Activated T-cell treated with anti-CD3 and anti-CD28 coated beads for 24 hours (primary cell): ENCODE results near the gene PACSIN1.
"Not testable (repeated sequence)": the region's sequence is repeated elsewhere in the genome, so short reads cannot be mapped to it uniquely, and the experiment has no call there.

Source experiments
- DNase-seq: peaks from one replicate; pipeline ENCODE4 v3.0.0-alpha.2; 2020; ENCODE audit warnings: low read depth

Gene PACSIN1

DNA sequence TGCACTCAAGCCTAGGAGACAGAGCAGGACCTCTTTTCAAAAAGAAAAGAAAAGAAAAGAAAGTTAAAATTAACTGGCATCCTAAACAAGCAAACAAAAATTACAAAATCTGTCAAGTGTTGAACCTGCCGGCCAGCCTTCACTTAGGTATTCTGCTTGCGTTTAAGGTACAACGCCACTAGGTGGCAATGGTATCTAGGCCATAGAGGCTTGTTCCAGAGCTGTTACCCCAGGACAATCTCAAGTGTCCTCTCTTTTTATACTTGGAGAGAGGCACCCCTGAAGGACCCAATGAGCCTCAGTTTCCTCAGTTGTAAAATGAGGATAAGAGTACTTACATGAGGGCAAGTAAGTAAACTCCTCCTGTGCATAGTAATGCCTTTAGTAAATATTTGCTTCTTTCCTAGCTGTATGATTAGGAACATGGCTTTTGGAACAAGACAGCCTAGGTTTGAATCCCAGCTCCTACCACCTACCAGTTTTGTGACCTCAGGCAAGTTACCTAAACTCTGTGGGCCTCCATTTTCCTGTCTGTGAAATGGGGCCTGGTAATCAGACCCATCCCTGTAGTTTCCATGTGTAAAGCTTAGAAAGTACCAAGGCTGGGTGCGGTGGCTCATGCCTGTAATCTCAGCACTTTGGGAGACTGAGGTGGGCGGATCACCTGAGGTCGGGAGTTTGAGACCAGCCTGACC lies 5.8 kb upstream of the PACSIN1 start:
- peak; percentile 47 for DNase-seq

DNA sequence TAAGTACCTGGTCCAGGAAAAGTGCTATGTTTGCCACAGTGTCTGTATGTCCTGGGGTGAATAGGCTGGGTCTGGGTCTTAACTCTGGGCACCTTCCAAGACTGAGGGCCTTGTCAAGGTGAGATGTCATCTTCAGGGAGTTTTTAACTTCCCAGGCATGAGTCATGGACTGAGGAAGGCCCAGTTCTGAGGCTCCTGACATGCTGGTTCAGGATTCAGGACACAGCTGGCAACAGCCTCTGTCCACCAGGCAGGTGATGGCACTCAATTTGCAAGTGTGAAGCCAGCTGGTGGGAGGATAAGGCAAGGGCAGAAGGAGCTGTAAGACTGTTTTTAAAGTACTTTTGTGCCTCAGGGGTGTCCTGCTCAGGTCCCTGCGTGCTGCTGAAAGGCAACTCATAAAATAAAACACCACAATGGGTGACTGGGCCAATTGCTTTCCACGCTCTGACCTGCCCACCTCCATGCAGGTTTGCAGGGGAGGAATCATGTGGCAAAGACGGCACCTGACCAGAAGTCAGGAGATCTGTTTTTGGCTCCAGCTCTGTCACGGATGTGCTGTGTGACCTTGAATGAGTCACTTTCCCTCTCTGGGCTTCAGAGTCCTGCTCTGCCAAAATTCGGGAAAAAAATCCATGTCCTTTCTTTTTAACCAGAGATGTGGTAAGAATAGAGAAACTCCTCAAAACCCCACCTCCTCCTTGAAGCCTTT lies 4.9 kb upstream of the PACSIN1 start:
- DNase-seq: no peak

DNA sequence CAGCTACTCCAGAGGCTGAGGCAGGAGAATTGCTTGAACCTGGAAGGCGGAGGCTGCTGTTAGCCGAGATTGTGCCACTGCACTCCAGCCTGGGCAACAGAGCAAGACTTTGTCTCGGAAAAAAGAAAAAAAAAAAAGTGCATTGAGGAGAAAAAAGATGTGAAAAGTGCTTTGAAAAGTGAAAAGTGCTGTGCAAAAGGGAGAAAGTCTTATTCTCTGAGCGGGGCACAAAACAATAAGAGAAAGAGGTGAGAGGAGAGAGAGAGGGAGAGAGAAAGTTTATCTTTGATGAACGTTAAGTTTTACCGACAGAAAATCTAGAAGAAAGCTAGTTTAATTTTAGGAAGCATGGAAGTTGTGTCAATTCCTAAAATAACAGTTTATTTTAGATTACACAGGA lies 3.9 kb upstream of the PACSIN1 start:
- DNase-seq: no peak

DNA sequence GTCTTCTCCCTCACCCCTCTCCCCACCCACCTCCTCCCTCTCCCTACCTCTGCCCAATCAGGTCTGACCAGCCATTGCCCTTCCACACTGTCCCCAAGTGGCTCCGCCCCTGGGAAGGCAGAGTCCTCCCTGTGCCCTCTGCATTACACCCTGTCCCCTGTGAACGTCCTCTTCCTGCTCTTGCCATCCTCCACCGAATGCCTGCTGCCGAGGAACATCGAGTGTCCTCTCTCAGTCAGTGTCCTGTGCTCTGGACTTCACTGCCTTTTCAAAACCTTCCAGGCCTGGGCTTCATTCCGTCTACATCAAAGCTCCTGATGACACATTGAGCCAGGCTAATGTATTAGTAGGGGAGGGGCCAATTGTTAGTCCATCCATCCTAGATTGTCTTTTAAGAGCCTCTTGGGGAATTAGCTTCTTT lies 3.3 kb upstream of the PACSIN1 start:
- no peak for DNase-seq

DNA sequence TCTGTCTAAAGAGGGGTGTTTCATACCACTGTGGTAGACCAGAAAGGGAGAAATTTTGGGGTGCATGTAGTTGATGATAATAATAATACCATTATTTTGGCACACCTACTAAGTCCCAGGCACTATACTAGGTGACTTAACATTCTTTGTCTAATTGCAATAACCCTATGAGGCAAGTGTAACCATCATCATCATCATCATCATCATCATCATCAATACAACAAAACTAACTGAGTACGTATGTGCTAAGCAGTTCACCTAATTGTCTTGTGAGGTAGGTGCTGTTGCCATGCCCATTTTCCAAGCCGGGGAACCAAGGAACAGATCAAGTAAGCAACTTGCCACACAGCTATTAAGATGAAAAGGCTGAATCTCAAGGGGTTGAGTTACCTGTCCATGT lies 2.6 kb upstream of the PACSIN1 start:
- no peak for DNase-seq

DNA sequence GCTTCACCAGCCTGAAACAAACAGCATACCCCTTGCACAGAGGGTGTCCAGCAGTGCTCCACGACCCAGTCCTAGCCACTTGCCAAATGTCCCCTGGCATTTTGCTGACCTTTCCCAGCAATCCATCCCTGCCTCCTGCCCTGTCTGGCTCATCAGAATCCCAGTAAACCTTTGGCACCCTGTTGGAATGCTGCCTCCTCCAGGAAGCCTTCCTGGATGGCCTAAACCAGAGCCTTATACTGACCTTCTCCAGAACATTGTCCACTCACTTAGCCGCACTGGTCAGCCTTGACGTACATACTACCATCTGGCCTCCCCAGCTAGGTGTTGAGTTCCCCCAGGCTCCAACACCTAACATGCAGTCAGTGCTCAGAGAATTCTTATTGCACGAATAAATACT lies 2.0 kb upstream of the PACSIN1 start:
- DNase-seq: no peak

DNA sequence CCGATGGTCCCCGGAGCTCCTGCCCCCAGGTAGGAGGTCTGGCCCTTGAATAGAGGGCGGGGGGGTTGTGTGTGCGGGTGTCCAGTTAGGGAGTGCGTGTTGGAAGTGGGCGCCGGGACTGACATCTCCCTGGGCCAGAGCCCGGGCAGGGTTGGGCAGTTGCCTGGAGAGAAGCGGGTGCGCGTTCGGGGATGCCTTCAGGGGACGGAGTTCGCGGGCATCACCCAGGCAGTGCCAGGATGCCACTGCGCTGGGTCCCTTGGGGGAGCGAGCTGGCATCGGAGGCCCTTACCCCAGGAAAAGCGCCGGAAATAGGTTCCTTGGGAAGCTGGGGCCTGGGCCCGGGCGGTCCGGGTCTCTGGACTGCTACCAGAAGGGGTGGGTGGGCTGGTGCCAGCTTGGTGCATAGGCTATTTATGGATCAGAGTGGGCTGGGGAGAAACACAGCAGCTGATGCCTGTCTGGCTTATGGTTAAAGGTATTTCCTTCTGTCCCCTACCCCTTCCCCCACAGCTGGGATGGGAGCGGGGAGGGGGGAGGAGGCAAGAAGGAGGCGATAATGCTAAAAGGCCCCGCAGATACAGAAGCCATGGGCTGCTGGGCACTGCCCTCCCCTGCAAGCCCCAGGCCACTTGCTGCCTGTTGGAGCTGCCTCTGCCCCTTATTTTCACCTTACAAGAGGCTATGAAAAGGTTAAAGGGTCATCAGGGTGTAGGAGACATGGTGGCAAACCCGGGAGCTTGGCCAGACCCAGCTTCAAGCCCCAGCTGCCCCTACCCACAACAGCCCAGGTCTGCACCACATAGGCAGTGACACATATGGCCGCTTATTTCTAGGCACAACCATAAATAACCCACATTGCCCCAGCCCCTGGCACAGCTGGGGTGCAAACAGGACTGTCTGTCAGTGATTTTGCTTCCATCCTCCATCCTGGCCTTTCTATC lies 638 bp downstream of the PACSIN1 start:
- no peak for DNase-seq

DNA sequence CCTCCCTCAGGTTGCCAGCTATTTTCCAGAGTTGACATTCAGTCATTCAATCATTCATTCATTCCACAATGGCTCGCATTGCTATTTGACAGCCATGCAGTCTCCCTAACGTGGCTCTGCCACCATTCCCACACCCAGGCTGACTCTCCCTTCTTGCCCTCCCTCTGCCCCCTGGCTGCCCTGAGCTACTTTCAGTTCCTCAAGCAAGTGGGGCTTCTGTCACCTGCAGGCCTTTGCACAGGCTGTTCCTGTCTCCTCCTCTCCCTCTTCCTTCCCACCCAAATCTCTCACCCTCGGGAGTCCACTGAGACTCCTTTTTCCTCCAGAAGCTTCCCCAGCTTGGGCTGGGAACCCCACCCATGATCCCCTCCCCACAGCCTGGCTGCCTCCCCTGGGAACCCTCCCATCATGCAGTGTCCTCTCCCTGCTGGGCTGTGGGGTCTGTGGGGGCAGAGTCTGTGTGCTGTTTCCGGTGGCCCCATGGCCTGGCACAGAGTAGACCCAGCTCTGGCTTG lies 2.6 kb downstream of the PACSIN1 start:
- no peak for DNase-seq

DNA sequence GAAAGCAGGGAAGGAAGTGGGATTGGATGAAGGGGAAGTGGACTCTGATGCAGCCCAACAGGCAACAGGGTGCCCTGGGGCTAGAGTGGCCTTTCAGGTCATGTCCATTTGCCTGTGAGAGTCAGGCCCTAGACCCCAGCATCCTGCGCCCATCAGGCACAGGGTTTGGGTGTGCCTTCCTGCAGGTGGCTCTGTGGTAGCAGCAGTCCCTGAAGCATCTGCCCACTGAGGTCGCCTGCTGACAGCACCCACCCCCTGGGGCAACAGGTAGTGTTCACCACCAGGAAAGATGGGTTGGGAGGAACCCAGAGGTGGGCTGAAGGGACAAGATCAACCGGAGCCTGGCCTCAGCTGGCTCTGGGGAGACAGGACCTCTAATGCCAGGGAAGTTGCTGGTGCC lies 3.6 kb downstream of the PACSIN1 start:
- no peak for DNase-seq

DNA sequence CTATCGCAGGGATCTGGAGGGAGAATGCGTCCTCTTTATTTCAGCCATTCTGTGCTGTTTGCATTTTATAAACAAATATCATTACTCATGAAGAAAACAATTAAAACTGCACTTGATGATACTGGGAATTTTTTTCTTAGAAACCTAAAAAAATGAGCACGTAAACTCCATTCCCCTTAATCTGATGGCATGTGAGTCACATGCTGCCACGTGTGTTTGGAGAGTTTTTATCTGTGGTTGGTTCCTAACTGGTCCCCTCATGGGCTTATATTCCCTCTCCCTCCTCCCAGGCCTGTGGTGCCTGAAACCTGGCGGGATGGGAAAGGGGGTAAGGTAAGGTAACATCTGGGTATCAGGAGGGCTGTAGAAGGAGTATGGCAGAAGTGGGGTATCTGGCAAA lies 6.5 kb downstream of the PACSIN1 start:
- DNase-seq: no peak

DNA sequence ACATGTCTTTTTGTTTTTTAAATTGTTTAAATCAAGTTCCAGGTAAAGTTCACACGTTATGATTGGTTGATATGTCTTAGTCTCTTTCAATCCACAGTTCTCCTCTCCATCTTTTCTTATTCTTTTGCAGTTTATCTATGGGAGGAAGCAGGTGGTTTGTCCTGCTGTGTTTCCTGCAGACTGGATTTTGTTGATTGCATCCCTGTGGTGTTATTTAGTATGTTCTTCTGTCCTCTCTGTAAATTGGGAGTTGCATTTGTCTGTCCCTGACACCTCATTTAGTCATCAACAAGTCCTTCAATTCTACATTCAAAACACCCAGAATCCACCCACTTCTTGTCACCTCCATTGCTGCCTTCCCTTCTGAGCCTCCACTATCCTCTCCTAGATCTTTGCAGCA lies 8.1 kb downstream of the PACSIN1 start:
- DNase-seq: no peak

DNA sequence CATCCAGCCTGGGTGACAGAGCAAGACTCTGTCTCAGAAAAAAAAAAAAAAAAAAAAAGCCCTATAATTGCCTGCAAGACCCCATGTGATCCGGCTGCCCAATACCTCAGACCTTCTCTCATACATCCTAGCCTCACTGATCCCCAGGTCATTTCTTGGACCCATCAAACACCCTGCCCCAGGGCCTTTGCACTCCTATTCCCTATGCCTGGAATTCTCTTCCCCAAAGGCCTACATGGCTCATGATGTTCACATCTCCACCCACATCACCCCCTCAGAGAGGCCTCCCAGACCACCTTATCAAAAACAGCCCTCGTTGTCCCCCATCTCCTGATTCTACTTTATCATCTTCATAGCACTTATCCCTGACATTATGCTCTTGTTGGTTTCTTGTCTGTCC lies 8.9 kb downstream of the PACSIN1 start:
- no peak for DNase-seq

DNA sequence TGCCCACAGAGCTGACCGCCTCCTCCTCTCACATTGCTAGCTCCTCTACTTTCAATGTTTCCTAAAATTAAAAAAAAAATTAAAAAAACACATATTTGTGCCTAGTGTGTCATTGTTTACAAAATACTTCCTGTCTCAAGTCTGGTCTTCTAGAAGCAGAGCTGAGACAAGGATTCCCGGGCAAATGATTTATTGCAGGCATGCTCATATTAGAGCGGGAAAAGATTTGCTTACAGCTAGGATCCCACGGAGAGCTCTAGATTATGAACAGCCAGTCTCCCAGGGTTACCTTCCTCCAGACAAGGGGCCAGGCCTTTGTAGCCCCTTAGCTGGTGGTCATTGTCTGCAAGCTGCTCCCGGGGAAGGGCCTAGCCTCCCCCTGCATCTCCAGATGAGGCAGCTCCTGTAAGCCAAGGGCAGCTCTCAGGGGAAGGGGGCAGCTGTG lies 9.4 kb downstream of the PACSIN1 start:
- no peak for DNase-seq

DNA sequence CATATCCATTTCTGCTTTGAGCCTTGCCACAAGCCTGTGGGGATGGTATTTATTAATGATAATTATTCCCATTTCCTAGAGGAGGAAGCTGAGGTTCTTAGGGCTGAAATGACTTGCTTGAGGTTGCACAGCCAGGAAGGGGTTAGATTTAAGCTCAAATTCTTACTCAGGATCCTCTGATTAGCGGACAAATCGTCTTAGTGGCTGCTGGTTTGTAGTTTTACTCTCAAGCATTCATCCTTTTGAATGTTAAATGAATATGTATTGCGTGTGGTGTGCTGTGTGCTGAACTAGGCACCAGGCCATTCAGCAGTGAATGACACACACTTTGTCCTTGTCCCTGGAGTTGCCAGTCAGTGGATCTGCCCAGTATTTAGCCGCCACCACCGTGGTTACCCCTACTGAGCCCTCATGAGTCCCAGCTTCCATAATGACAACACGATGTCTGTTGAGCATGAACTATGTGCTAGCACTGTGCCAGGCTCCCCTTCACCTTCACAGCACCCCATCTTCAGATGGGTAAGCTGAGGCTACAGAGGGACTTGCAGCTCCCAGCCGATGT lies 10.0 kb downstream of the PACSIN1 start:
- DNase-seq: no peak

DNA sequence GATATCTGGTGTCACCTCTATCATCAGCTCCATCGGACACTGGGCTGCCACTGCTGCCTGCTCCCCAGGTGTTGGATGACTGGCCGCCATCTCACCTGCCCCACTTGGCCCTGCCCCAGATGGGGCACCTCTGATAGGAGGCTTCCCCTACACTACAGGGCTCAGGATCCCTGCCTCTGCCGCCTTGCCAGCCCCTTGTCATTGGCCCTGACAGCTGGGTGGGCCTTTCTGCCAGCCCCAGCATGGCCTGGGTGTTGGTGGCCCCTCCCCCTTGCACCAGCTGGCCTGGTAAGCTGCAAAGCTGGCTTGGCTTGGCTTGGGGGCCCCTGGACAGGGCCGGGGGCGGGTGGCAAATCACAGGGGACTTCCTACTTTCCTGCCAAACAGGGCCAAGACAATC lies 10.6 kb downstream of the PACSIN1 start:
- DNase-seq: no peak

DNA sequence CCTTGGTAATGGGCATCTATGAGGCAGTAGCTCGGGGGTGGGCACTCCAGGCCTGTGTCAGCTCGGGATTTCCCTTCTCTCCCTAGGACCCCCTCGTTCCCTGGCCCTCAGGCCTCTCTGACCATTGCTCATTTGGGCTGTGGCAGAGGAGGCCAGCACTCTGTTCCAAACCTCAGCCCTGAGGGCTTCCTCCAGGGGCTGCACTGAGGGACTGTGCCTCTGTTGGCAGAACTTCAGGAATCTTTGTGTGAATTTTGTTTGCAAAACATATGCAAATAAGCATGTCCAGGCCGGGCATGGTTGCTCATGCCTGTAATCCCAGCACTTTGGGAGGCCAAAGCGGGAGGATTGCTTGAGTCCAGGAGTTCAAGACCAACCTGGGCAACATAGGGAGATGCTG lies 11.0 kb downstream of the PACSIN1 start:
- no peak for DNase-seq

DNA sequence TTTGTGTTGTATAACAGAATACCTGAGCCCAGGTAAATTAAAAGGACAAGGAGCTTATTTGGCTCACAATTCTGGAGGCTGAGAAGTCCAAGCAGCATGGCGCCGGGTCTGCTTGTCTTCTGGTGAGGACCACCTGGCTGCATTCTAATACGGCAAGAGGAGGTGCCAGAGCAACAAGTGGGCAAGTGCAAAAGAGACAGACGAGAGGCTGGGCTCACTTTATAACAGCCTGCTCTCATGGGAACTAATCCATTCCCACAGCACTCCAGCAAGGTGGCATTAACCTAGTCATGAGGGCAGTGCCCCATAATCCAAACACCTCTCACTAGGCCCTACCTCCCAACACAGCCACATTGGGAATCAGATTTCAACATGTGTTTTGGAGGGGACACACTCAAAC lies 12.9 kb downstream of the PACSIN1 start:
- DNase-seq: no peak

DNA sequence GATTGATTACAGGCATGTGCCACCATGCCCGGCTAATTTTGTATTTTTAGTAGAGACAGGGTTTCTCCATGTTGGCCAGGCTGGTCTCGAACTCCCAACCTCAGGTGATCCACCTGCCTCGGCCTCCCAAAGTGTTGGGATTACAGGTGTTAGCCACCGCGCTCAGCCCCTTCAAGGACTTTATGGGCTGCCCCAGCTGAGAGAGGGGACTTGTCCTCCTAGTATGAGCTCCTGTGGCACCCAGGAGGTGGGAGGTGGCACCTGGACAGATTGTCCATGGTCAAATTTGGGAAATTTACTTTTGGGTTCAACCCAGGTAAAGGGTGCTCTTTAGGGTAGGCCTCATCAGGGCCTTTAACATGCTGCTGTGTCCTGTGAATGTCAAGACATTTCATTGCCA lies 17.9 kb downstream of the PACSIN1 start:
- DNase-seq: not testable (repeated sequence)

DNA sequence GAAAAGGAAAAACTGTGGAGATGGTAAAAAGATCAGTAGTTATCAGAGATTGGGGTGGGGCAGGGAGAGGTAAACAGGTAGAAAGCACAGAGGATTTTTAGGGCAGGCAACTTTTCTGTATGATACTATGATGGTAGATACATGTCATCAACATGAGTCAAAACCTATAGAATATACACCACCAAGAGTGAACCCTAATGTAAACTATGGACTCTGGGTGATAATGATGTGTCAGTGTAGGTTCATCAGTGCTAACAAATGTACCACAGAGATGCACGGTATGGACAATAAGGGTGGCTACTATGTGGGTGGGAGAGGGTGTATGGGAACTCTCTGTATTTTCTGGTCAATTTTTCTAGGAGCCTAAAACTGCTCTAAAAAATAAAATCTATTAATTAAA lies 18.5 kb downstream of the PACSIN1 start:
- DNase-seq: no peak

DNA sequence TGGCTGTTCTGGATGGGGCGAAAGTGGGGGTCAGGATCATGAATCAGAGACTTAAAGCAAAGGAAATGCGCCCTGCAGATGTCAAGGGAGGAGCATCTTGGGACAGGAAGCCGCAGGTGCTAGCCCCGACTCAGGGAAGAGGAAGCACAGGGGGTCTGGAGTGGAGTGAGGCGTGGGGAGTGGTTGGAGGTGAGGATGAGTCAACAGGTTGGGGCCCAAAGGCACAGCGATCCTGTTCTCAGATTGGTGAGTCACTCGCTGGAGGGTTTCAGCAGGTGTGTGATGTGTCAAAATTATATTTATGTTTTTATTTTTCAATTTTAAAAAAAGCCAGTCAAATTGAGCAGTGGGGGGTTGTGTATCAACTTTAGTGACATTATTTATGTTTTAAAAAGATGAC lies 19.0 kb downstream of the PACSIN1 start:
- DNase-seq: peak; percentile 63

DNA sequence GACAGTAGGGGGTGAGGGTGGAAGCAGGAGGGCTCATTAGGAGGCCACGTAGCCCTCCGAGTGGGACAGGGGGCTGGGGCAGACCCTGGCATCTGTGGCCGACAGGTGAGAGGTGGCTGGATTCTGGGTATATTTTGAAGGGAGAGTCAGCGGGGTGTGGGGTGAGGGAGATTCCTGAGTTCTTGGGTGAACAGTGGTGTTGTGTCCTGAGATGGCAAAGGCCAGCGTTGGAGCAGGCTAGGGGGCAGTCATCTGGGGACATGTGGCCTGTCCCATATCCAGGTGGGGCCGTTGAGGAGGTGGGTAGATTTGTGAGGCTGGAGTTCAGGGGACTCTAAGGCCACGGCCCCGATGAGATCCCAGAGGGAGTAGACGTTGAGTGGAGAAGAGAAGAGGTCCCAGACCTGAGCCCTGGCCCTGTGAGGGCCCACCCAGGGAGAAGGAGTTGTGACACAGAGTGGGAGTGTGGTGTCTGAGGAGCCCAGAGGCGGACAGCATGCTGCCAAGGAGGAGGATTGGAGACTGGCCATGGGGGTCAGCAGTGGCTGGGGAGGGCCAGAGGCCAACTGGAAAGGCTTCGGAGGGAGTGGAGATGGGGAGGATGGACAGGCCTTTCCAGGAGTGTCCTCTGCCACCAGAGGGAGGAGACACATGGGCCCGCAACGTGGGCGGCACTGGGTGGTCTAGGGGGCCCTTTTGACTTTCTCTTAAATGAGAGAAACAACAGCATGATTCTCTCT lies 19.6 kb downstream of the PACSIN1 start:
- DNase-seq: no peak
